ENCODE results near the gene PCDHGB4.
"Not testable (repeated sequence)": the region's sequence is repeated elsewhere in the genome, so short reads cannot be mapped to it uniquely, and the experiment has no call there.

PCDHGB4 gene

GRCh38 chr5:141373673-141374317, 13.7 kb upstream of the PCDHGB4 start, which contains the start of gene PCDHGA6:
Gene PCDHGA6 (plus strand): TSS chr5:141373891. CDS start chr5:141374084, 193 bp downstream.
- H3K27me3 ChIP-seq (ENCODE audit: control insufficient read depth, low read length), result no peaks in the 10 kb centered on the region
- no peak within 1 kb of the TSS for H3K4me2 ChIP-seq (ENCODE audit: low read length)
- TF ChIP-seq CTCF (IDR thresholded peaks at IDR 0.05; ENCODE audit: low read depth, low read length, poor library complexity, severe bottlenecking), result no peak
- TF ChIP-seq EZH2phosphoT487 (IDR thresholded peaks at IDR 0.05; ENCODE audit: borderline replicate concordance, low read length), result no peak
- peaks cover 31% of the 10 kb centered on the region for H3K79me2 ChIP-seq (ENCODE audit: control insufficient read depth, low read length)
- H4K20me1 ChIP-seq (ENCODE audit: control insufficient read depth, insufficient read depth, low read depth, low read length), result no peaks in the 10 kb centered on the region
- no peaks in the 10 kb centered on the region for H3F3A ChIP-seq (ENCODE audit: control insufficient read depth, insufficient read depth)
- peaks cover 60% of the 10 kb centered on the region for H3K9me3 ChIP-seq (ENCODE audit: control insufficient read depth, insufficient read depth, low read length)
- peaks cover 62% of the 10 kb centered on the region for H3K36me3 ChIP-seq (ENCODE audit: control insufficient read depth, low read length)
- no peaks in the 10 kb centered on the region for H3K9me2 ChIP-seq (replicated peaks; ENCODE audit: control insufficient read depth, low read length)
- no peak within 1 kb of the TSS for H3K27ac ChIP-seq (ENCODE audit: low read depth, low read length)
- no peak within 1 kb of the TSS for H3K4me3 ChIP-seq (ENCODE audit: low read length)
- peaks cover 16% of the 10 kb centered on the region for H3K4me1 ChIP-seq (ENCODE audit: control insufficient read depth, low read length)

GRCh38 chr5:141374627-141375026, 12.9 kb upstream of the PCDHGB4 start:
- H3K9me2 ChIP-seq (replicated peaks; ENCODE audit: control insufficient read depth, low read length), result no peaks in the 10 kb centered on the region
- no peaks in the 10 kb centered on the region for H4K20me1 ChIP-seq (ENCODE audit: control insufficient read depth, insufficient read depth, low read depth, low read length)
- no peak overlapping the region for H3K4me2 ChIP-seq (ENCODE audit: low read length)
- H3F3A ChIP-seq (ENCODE audit: control insufficient read depth, insufficient read depth), result no peaks in the 10 kb centered on the region
- peaks cover 9% of the 10 kb centered on the region for H3K4me1 ChIP-seq (ENCODE audit: control insufficient read depth, low read length)
- H3K27ac ChIP-seq (ENCODE audit: low read depth, low read length), result no peak overlapping the region
- no peak overlapping the region for H3K4me3 ChIP-seq (ENCODE audit: low read length)
- peaks cover 31% of the 10 kb centered on the region for H3K79me2 ChIP-seq (ENCODE audit: control insufficient read depth, low read length)
- no peaks in the 10 kb centered on the region for H3K27me3 ChIP-seq (ENCODE audit: control insufficient read depth, low read length)
- TF ChIP-seq EZH2phosphoT487 (IDR thresholded peaks at IDR 0.05; ENCODE audit: borderline replicate concordance, low read length), result no peak
- TF ChIP-seq CTCF (IDR thresholded peaks at IDR 0.05; ENCODE audit: low read depth, low read length, poor library complexity, severe bottlenecking), result no peak
- peaks cover 64% of the 10 kb centered on the region for H3K36me3 ChIP-seq (ENCODE audit: control insufficient read depth, low read length)
- H3K9me3 ChIP-seq (ENCODE audit: control insufficient read depth, insufficient read depth, low read length), result peaks cover 60% of the 10 kb centered on the region

- H3K9me3 ChIP-seq (ENCODE audit: control insufficient read depth, insufficient read depth, low read length), result peaks cover 56% of the 10 kb centered on the region
- not testable (repeated sequence) for H3K27ac ChIP-seq (ENCODE audit: low read depth, low read length); H3K9me2 ChIP-seq (replicated peaks; ENCODE audit: control insufficient read depth, low read length); H3K27me3 ChIP-seq (ENCODE audit: control insufficient read depth, low read length); H3K4me2 ChIP-seq (ENCODE audit: low read length); H3F3A ChIP-seq (ENCODE audit: control insufficient read depth, insufficient read depth); H3K4me1 ChIP-seq (ENCODE audit: control insufficient read depth, low read length); H4K20me1 ChIP-seq (ENCODE audit: control insufficient read depth, insufficient read depth, low read depth, low read length); H3K4me3 ChIP-seq (ENCODE audit: low read length)
- peaks cover 59% of the 10 kb centered on the region for H3K36me3 ChIP-seq (ENCODE audit: control insufficient read depth, low read length)
- peaks cover 25% of the 10 kb centered on the region for H3K79me2 ChIP-seq (ENCODE audit: control insufficient read depth, low read length)
These were observed 11.9 kb upstream of the PCDHGB4 start for GRCh38 chr5:141375444-141376155.

Measured in DOHH2 (cell line).